Cardiac fibroblast (primary cell): ENCODE results near the gene OLIG2.

ENCODE experiments used
- DNase-seq, 2 donors: peaks; one replicate each; pipeline versions ENCODE4 v3.0.0 to v3.0.0-alpha.2; 2010; ENCODE audit warnings: low read depth in 2 of 2
- H3K4me3 ChIP-seq, 2 donors: replicated peaks in 1 of 2; 1 replicate in 1 of 2; 2 replicates in 1 of 2; pipeline ENCODE4 v1.5.1; 2011; ENCODE audit warnings: low read depth in 2 of 2, low read length in 2 of 2, mild to moderate bottlenecking in 2 of 2, moderate library complexity in 1 of 2
- CTCF ChIP-seq: IDR thresholded peaks from one replicate; pipeline ENCODE4 v1.5.1; 2011; ENCODE audit warnings: low read depth, mild to moderate bottlenecking, low read length, inconsistent platforms

Gene OLIG2

GRCh38 chr21:33075128-33075527 lies 49.4 kb downstream of the OLIG2 start:
- no peak for TF ChIP-seq CTCF
- no peak overlapping the region for H3K4me3 ChIP-seq
- DNase-seq, result no peak

- DNase-seq, result no peak
- TF ChIP-seq CTCF, result no peak
- H3K4me3 ChIP-seq, result no peak overlapping the region
Observed at GRCh38 chr21:33075596-33076195, 50.0 kb downstream of the OLIG2 start.

- no peak overlapping the region for H3K4me3 ChIP-seq
- DNase-seq, result no peak
- no peak for TF ChIP-seq CTCF
Observed at GRCh38 chr21:33076600-33077329, 51.0 kb downstream of the OLIG2 start.
